Tibial nerve (tissue), 3 donors: Measurements from ENCODE around the gene RPRD1A.

Source experiments
- CTCF ChIP-seq, 5 experiments: fragments of 200-600 bp in 3 of 5; fragments of 450-650 bp in 2 of 5; sonication (generic) in 3 of 5; IDR thresholded peaks; one replicate each; pipeline ENCODE4 v1.5.1; 2016 to 2019; ENCODE audit warnings: antibody characterized with exemption in 5 of 5, mild to moderate bottlenecking in 3 of 5, moderate library complexity in 2 of 5
- POLR2A ChIP-seq, 2 donors: fragments of 450-650 bp; IDR thresholded peaks; one replicate each; pipeline ENCODE4 v1.6.1; 2017; ENCODE audit warnings: antibody characterized with exemption in 2 of 2, mild to moderate bottlenecking in 2 of 2, moderate library complexity in 2 of 2

- TF ChIP-seq CTCF (IDR thresholded peaks at IDR 0.05): no peak
- no peak for TF ChIP-seq POLR2A (IDR thresholded peaks at IDR 0.05)
These were observed 58.1 kb downstream of the RPRD1A start for GRCh38 chr18:36009214-36009613.
